IPS-20b (cell line): Measurements from ENCODE around the gene EFL1.
"Not testable (repeated sequence)": the region's sequence is repeated elsewhere in the genome, so short reads cannot be mapped to it uniquely, and the experiment has no call there.

Experiments
- H3K27ac ChIP-seq: one replicate; pipeline ENCODE4 v1.5.1; 2013; ENCODE audit warnings: low read length
- H3K27me3 ChIP-seq: 2 replicates; pipeline ENCODE4 v1.6.1; 2013; ENCODE audit warnings: mild to moderate bottlenecking, low read length, inconsistent platforms; ENCODE audit not compliant: insufficient read depth
- H3K36me3 ChIP-seq: 2 replicates; pipeline ENCODE4 v1.6.1; 2013; ENCODE audit warnings: low read depth, mild to moderate bottlenecking, inconsistent platforms, low read length, moderate library complexity; ENCODE audit not compliant: insufficient read depth
- H3K4me1 ChIP-seq: 2 replicates; pipeline ENCODE4 v1.6.1; 2013; ENCODE audit warnings: mild to moderate bottlenecking, control low read depth, inconsistent platforms, low read length, moderate library complexity; ENCODE audit not compliant: insufficient read depth
- H3K4me3 ChIP-seq: 2 replicates; pipeline ENCODE4 v1.5.1; 2013; ENCODE audit warnings: mild to moderate bottlenecking, low read length, inconsistent platforms
- H3K9ac ChIP-seq: 2 replicates; pipeline ENCODE4 v1.6.1; 2013; ENCODE audit warnings: low read depth, mild to moderate bottlenecking, inconsistent platforms, low read length, moderate library complexity
- H3K9me3 ChIP-seq: 2 replicates; pipeline ENCODE4 v1.6.1; 2013; ENCODE audit warnings: mild to moderate bottlenecking, low read depth, low read length, inconsistent platforms; ENCODE audit not compliant: insufficient read depth

The EFL1 gene

GRCh38 chr15:82262422-82263026, at the start of gene EFL1, which contains the start of gene SAXO2:
TSS of gene EFL1 (minus strand) at chr15:82262734. CDS start at chr15:82261778, 956 bp downstream.
TSS of gene SAXO2 (plus strand) at chr15:82262818. CDS start at chr15:82262880, 62 bp downstream.
- Histone ChIP-seq H3K4me3 (peak within 1 kb of the TSS; percentile 92), H3K27ac (no peak within 1 kb of the TSS), H3K9ac (peak within 1 kb of the TSS; percentile 75; the same call in 1 of the 2 replicates)

GRCh38 chr15:82311321-82311720, 48.8 kb upstream of the EFL1 start:
- H3K27me3 ChIP-seq, H3K9ac ChIP-seq, H3K4me1 ChIP-seq, H3K36me3 ChIP-seq, H3K27ac ChIP-seq, H3K4me3 ChIP-seq, H3K9me3 ChIP-seq: not testable (repeated sequence)

More at GRCh38 chr15:82262422-82263026, at the start of gene EFL1, which contains the start of gene SAXO2:
- Histone ChIP-seq H3K4me1 (peaks cover 20% of the 10 kb centered on the region), H3K27me3 (no peaks in the 10 kb centered on the region), H3K9me3 (no peaks in the 10 kb centered on the region), H3K36me3 (peaks cover 31% of the 10 kb centered on the region)

DNA sequence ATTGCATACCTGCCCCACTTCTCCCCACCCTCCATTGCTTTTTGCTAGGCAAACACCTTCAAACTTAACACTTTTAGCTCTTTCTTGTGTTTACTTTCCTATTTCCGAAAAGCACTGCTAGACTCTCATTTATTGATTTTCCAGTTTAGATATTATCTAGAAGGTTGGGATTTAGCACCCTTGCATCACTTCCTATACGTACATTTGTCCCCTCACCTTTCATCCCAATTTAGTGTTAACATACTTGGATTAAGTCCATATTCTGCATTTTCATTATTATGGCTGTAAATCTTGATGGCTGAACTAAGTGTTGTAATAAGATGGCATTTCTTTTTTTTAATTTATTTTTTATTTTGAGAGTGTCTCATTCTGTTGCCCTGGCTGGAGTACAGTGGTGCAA, 47.3 kb upstream of the EFL1 start:
- H3K27ac ChIP-seq = no peak overlapping the region
- H3K9me3 ChIP-seq = no peaks in the 10 kb centered on the region

DNA sequence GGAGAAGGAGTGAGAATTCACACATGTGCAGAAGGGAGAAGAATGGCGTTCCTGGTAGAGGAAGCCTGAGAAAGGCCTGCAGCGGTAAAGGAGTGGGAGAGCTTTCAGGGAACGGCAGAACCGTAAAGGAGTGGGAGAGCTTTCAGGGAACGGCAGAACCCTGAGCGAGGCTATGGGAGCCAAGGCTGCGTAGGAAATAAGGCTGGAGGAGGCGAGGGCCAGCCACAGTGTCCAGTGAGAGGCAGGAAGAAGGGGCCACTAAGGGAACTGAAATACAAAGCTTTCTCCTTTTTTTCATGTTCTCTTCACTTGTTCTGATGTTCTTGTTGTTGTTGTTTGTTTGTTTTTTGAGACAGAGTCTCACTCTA, 45.2 kb upstream of the EFL1 start:
- H3K9ac ChIP-seq = no peak overlapping the region
- H3K9me3 ChIP-seq = no peaks in the 10 kb centered on the region
- no peaks in the 10 kb centered on the region for H3K36me3 ChIP-seq
- no peaks in the 10 kb centered on the region for H3K4me1 ChIP-seq
- H3K27ac ChIP-seq = no peak overlapping the region
- H3K4me3 ChIP-seq = no peak overlapping the region
- no peaks in the 10 kb centered on the region for H3K27me3 ChIP-seq

More for the DNA sequence above, 47.3 kb upstream of the EFL1 start:
- H3K4me3 ChIP-seq = no peak overlapping the region
- no peaks in the 10 kb centered on the region for H3K36me3 ChIP-seq
- H3K9ac ChIP-seq = no peak overlapping the region
- no peaks in the 10 kb centered on the region for H3K4me1 ChIP-seq
- no peaks in the 10 kb centered on the region for H3K27me3 ChIP-seq

GRCh38 chr15:82306791-82307713, 44.5 kb upstream of the EFL1 start:
- Histone ChIP-seq H3K9ac (no peak overlapping the region), H3K36me3 (no peaks in the 10 kb centered on the region), H3K27me3 (no peaks in the 10 kb centered on the region), H3K9me3 (no peaks in the 10 kb centered on the region), H3K4me1 (no peaks in the 10 kb centered on the region), H3K4me3 (no peak overlapping the region), H3K27ac (no peak overlapping the region)

GRCh38 chr15:82305621-82306048, 43.1 kb upstream of the EFL1 start:
- Histone ChIP-seq H3K27me3 (no peaks in the 10 kb centered on the region), H3K4me1 (no peaks in the 10 kb centered on the region), H3K9me3 (no peaks in the 10 kb centered on the region), H3K4me3 (no peak overlapping the region), H3K36me3 (no peaks in the 10 kb centered on the region), H3K9ac (no peak overlapping the region), H3K27ac (no peak overlapping the region)

- no peaks in the 10 kb centered on the region for H3K9me3 ChIP-seq
- no peaks in the 10 kb centered on the region for H3K27me3 ChIP-seq
- H3K4me3 ChIP-seq = no peak overlapping the region
- no peaks in the 10 kb centered on the region for H3K36me3 ChIP-seq
- no peak overlapping the region for H3K9ac ChIP-seq
- H3K27ac ChIP-seq = no peak overlapping the region
- no peaks in the 10 kb centered on the region for H3K4me1 ChIP-seq
Measured at GRCh38 chr15:82304778-82305090, 42.2 kb upstream of the EFL1 start.

GRCh38 chr15:82303956-82304777, 41.6 kb upstream of the EFL1 start:
- Histone ChIP-seq H3K27me3 (no peaks in the 10 kb centered on the region), H3K9me3 (no peaks in the 10 kb centered on the region), H3K4me3 (no peak overlapping the region), H3K27ac (no peak overlapping the region), H3K4me1 (no peaks in the 10 kb centered on the region), H3K9ac (no peak overlapping the region), H3K36me3 (no peaks in the 10 kb centered on the region)

- Histone ChIP-seq H3K9me3 (no peaks in the 10 kb centered on the region), H3K27ac (no peak overlapping the region), H3K9ac (no peak overlapping the region), H3K36me3 (no peaks in the 10 kb centered on the region), H3K27me3 (no peaks in the 10 kb centered on the region), H3K4me3 (no peak overlapping the region), H3K4me1 (no peaks in the 10 kb centered on the region)
Measured at GRCh38 chr15:82301296-82302016, 38.9 kb upstream of the EFL1 start.

DNA sequence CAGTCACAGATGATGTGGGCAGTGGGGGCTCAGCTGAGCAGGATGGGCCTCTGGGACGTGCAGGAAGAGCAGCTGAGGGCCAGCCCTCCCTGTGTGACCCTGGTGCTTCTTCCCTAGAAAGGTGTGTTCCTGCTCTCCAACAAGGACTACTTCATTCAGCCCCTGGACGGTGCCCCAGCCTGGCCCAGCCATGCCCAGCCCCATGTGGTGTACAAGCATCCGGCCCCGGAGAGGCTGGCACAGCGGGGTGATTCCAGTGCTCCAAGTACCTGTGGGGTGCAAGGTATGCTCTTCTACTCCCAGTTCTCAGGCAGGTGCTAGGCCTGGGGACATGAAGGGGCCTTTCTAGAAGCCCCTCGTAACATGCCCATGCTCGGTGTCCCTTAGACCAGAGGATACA, 38.3 kb upstream of the EFL1 start:
- Histone ChIP-seq H3K4me3 (no peak overlapping the region), H3K27ac (no peak overlapping the region), H3K27me3 (no peaks in the 10 kb centered on the region), H3K9me3 (no peaks in the 10 kb centered on the region), H3K9ac (no peak overlapping the region), H3K36me3 (no peaks in the 10 kb centered on the region), H3K4me1 (no peaks in the 10 kb centered on the region)

- H3K27ac ChIP-seq, H3K36me3 ChIP-seq, H3K4me1 ChIP-seq, H3K4me3 ChIP-seq, H3K27me3 ChIP-seq, H3K9ac ChIP-seq, H3K9me3 ChIP-seq: not testable (repeated sequence)
Measured at GRCh38 chr15:82300326-82300725, 37.8 kb upstream of the EFL1 start.
